IMR-90 (cell line): ENCODE measurements around the gene TSACC.
"Not testable (repeated sequence)": the region's sequence is repeated elsewhere in the genome, so short reads cannot be mapped to it uniquely, and the experiment has no call there.

Source experiments
- BHLHE40 ChIP-seq: fragments of 150-350 bp; IDR thresholded peaks from 2 replicates; pipeline ENCODE4 v1.6.1; 2016; ENCODE audit warnings: mild to moderate bottlenecking, low read depth, low read length
- CEBPB ChIP-seq: IDR thresholded peaks from 2 replicates; pipeline ENCODE4 v1.6.1; 2012; ENCODE audit warnings: low read depth, low read length, improper control_type of control experiment
- MAFK ChIP-seq: IDR thresholded peaks from 2 replicates; pipeline ENCODE4 v1.6.1; 2012; ENCODE audit warnings: low read depth, low read length, improper control_type of control experiment
- MAZ ChIP-seq: IDR thresholded peaks from 2 replicates; pipeline ENCODE4 v1.6.1; 2012; ENCODE audit warnings: low read depth, mild to moderate bottlenecking, low read length, improper control_type of control experiment, moderate library complexity, borderline replicate concordance
- POLR2A ChIP-seq: IDR thresholded peaks from 2 replicates; pipeline ENCODE4 v1.6.1; 2012; ENCODE audit warnings: mild to moderate bottlenecking, low read depth, low read length
- RAD21 ChIP-seq: IDR thresholded peaks from 2 replicates; pipeline ENCODE4 v1.6.1; 2012; ENCODE audit warnings: low read length, improper control_type of control experiment
- TF ChIP-seq, protein P1 (sequence below): conservative IDR thresholded peaks from 2 replicates; pipeline ENCODE4 v1.5.1; 2012; ENCODE audit warnings: mild to moderate bottlenecking, low read depth, low read length, improper control_type of control experiment
- TF ChIP-seq, protein P2 (sequence below): fragments of 150-350 bp; IDR thresholded peaks from 2 replicates; pipeline ENCODE4 v1.6.1; 2016; ENCODE audit warnings: low read depth, mild to moderate bottlenecking, low read length, moderate library complexity, borderline replicate concordance
- TF ChIP-seq, protein P3 (sequence below): fragments of 150-350 bp; IDR thresholded peaks from 2 replicates; pipeline ENCODE4 v1.6.1; 2017; ENCODE audit warnings: mild to moderate bottlenecking, antibody characterized with exemption, low read length, low read depth

DNA sequence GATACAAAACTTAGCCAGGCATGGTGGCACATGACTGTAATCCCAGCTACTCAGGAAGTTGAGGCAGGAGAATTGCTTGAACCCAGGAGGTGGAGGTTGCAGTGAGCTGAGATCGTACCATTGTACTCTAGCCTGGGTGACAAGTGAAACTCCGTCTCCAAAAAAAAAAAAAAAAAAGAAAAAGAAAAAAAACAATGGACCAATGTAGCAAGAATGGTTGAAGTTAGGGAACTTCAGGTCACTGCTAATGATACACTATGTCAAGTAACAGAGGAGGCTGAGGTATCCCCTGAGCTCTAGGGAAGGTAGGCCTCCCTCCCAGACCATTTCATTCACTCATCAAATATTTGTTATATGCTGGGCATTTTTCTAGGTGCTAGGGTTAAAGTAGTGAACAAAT lies 7.7 kb downstream of the TSACC start:
- not testable (repeated sequence) for TF ChIP-seq MAZ, POLR2A, CEBPB, RAD21, BHLHE40, MAFK
- TF ChIP-seq, protein P1, sequence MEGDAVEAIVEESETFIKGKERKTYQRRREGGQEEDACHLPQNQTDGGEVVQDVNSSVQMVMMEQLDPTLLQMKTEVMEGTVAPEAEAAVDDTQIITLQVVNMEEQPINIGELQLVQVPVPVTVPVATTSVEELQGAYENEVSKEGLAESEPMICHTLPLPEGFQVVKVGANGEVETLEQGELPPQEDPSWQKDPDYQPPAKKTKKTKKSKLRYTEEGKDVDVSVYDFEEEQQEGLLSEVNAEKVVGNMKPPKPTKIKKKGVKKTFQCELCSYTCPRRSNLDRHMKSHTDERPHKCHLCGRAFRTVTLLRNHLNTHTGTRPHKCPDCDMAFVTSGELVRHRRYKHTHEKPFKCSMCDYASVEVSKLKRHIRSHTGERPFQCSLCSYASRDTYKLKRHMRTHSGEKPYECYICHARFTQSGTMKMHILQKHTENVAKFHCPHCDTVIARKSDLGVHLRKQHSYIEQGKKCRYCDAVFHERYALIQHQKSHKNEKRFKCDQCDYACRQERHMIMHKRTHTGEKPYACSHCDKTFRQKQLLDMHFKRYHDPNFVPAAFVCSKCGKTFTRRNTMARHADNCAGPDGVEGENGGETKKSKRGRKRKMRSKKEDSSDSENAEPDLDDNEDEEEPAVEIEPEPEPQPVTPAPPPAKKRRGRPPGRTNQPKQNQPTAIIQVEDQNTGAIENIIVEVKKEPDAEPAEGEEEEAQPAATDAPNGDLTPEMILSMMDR = not testable (repeated sequence)
- TF ChIP-seq, protein P2, sequence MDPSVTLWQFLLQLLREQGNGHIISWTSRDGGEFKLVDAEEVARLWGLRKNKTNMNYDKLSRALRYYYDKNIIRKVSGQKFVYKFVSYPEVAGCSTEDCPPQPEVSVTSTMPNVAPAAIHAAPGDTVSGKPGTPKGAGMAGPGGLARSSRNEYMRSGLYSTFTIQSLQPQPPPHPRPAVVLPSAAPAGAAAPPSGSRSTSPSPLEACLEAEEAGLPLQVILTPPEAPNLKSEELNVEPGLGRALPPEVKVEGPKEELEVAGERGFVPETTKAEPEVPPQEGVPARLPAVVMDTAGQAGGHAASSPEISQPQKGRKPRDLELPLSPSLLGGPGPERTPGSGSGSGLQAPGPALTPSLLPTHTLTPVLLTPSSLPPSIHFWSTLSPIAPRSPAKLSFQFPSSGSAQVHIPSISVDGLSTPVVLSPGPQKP = not testable (repeated sequence)
- TF ChIP-seq, protein P3, sequence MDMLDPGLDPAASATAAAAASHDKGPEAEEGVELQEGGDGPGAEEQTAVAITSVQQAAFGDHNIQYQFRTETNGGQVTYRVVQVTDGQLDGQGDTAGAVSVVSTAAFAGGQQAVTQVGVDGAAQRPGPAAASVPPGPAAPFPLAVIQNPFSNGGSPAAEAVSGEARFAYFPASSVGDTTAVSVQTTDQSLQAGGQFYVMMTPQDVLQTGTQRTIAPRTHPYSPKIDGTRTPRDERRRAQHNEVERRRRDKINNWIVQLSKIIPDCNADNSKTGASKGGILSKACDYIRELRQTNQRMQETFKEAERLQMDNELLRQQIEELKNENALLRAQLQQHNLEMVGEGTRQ = not testable (repeated sequence)
